HepG2 (cell line): Measurements from ENCODE around the gene CCDC183. TPM values are rescaled to one million over a fixed set of nuclear protein-coding genes. Genes with fewer than 3 reads are reported as not detected.

Source experiments
- AKAP8 ChIP-seq: sonication (generic); formaldehyde crosslinking; IDR thresholded peaks from 2 replicates; pipeline ENCODE4 v1.5.1; 2020; ENCODE audit warnings: mild to moderate bottlenecking, missing genetic modification reagents
- ARID2 ChIP-seq: sonication (generic); formaldehyde crosslinking; IDR thresholded peaks from 2 replicates; pipeline ENCODE4 v1.8.1; 2022; ENCODE audit warnings: mild to moderate bottlenecking, missing genetic modification reagents, borderline replicate concordance
- CCAR2 ChIP-seq: fragments of 200-400 bp; formaldehyde crosslinking; optimal IDR thresholded peaks from 2 replicates; pipeline ENCODE3; 2018; ENCODE audit warnings: low read depth, mild to moderate bottlenecking, low read length, moderate library complexity
- FOXO1 ChIP-seq: sonication (generic); formaldehyde crosslinking; IDR thresholded peaks from 2 replicates; pipeline ENCODE4 v1.4.0; 2020; ENCODE audit warnings: missing genetic modification reagents
- HES4 ChIP-seq: sonication (generic); formaldehyde crosslinking; IDR thresholded peaks from 2 replicates; pipeline ENCODE4 v1.9.0; 2021; ENCODE audit warnings: mild to moderate bottlenecking, missing genetic modification reagents, borderline replicate concordance
- MAFF ChIP-seq: IDR thresholded peaks from 2 replicates; pipeline ENCODE4 v1.6.1; 2011; ENCODE audit warnings: low read depth, low read length, improper control_type of control experiment
- PAX8 ChIP-seq: sonication (generic); formaldehyde crosslinking; IDR thresholded peaks from 2 replicates; pipeline ENCODE4 v1.8.0; 2022; ENCODE audit warnings: mild to moderate bottlenecking, missing genetic modification reagents, borderline replicate concordance
- POGZ ChIP-seq: sonication (generic); formaldehyde crosslinking; IDR thresholded peaks from 2 replicates; pipeline ENCODE4 v1.4.0; 2020; ENCODE audit warnings: mild to moderate bottlenecking, missing genetic modification reagents
- POLR2A ChIP-seq, 2 experiments: IDR thresholded peaks; 2 replicates each; pipeline ENCODE4 v1.6.1; 2011; ENCODE audit warnings: low read depth in 2 of 2, low read length in 2 of 2, mild to moderate bottlenecking in 1 of 2, moderate library complexity in 1 of 2; ENCODE audit not compliant: insufficient read depth in 1 of 2
- RCOR2 ChIP-seq: IDR thresholded peaks from 2 replicates; pipeline ENCODE4 v1.6.1; 2016; ENCODE audit warnings: missing biosample characterization, missing genetic modification reagents
- SKIL ChIP-seq: sonication (generic); formaldehyde crosslinking; IDR thresholded peaks from 2 replicates; pipeline ENCODE4 v1.8.0; 2022; ENCODE audit warnings: missing genetic modification reagents, mild to moderate bottlenecking, moderate library complexity, borderline replicate concordance
- SMAD9 ChIP-seq: sonication (generic); formaldehyde crosslinking; IDR thresholded peaks from 2 replicates; pipeline ENCODE4 v1.5.1; 2020; ENCODE audit warnings: mild to moderate bottlenecking, missing genetic modification reagents
- SNAPC2 ChIP-seq: sonication (generic); formaldehyde crosslinking; IDR thresholded peaks from 2 replicates; pipeline ENCODE4 v1.8.1; 2022; ENCODE audit warnings: mild to moderate bottlenecking, missing genetic modification reagents
- SP5 ChIP-seq: IDR thresholded peaks from 2 replicates; pipeline ENCODE4 v1.6.1; 2016; ENCODE audit warnings: low read depth, borderline replicate concordance
- SPEN ChIP-seq: sonication (generic); formaldehyde crosslinking; IDR thresholded peaks from 2 replicates; pipeline ENCODE4 v1.5.1; 2020; ENCODE audit warnings: low read depth, mild to moderate bottlenecking, missing genetic modification reagents
- TAF15 ChIP-seq: fragments of 200-400 bp; formaldehyde crosslinking; IDR thresholded peaks from one replicate; pipeline ENCODE4 v1.6.1; 2018; ENCODE audit warnings: mild to moderate bottlenecking, low read depth, low read length; ENCODE audit not compliant: poor library complexity, severe bottlenecking
- THRA ChIP-seq: sonication (generic); formaldehyde crosslinking; IDR thresholded peaks from 2 replicates; pipeline ENCODE4 v1.4.0; 2020; ENCODE audit warnings: missing genetic modification reagents, borderline replicate concordance
- ZFP62 ChIP-seq: sonication (generic); formaldehyde crosslinking; IDR thresholded peaks from 2 replicates; pipeline ENCODE4 v1.4.0; 2020; ENCODE audit warnings: missing genetic modification reagents
- ZFY ChIP-seq: sonication (generic); formaldehyde crosslinking; IDR thresholded peaks from 2 replicates; pipeline ENCODE4 v1.4.0; 2020; ENCODE audit warnings: missing genetic modification reagents
- ZNF589 ChIP-seq: sonication (generic); formaldehyde crosslinking; conservative IDR thresholded peaks from 2 replicates; pipeline ENCODE4 v1.8.0; 2022; ENCODE audit warnings: mild to moderate bottlenecking, moderate library complexity, missing genetic modification reagents
- ZNF766 ChIP-seq: sonication (generic); formaldehyde crosslinking; IDR thresholded peaks from 2 replicates; pipeline ENCODE4 v1.5.0; 2020; ENCODE audit warnings: missing genetic modification reagents, borderline replicate concordance
- ZNF772 ChIP-seq: sonication (generic); formaldehyde crosslinking; IDR thresholded peaks from 2 replicates; pipeline ENCODE4 v1.5.0; 2020; ENCODE audit warnings: mild to moderate bottlenecking, missing genetic modification reagents
- polyA plus RNA-seq, 8 experiments: library from polyadenylated mRNA; depleted of rRNA in 3 of 8; stranded (reverse) in 7 of 8; unstranded in 1 of 8; fragments of >200 nt; fragmentation: Illumina TruSeq in 4 of 8; extraction: Trizol in 4 of 8; gene quantifications; 2 replicates each; pipeline versions ENCODE4 v1.2.1 to v1.2.3, GENCODE V29; 2011 to 2016; ENCODE audit warnings: low read depth in 4 of 8, missing spikeins in 1 of 8, mixed read lengths in 1 of 8; ENCODE audit not compliant: insufficient read depth in 1 of 8
- total RNA-seq, 5 experiments: library from RNA; depleted of rRNA; stranded (reverse); fragments of >200 nt; fragmentation: Illumina TruSeq; extraction: Trizol; gene quantifications; 2 replicates each; pipeline ENCODE4 v1.2.3, GENCODE V29; 2016; ENCODE audit warnings: low read depth in 1 of 5
- TF ChIP-seq, protein P1 (sequence below): sonication (generic); formaldehyde crosslinking; IDR thresholded peaks from 2 replicates; pipeline ENCODE4 v1.4.0; 2020; ENCODE audit warnings: mild to moderate bottlenecking, missing genetic modification reagents
- TF ChIP-seq, protein P2 (sequence below): sonication (generic); formaldehyde crosslinking; IDR thresholded peaks from 2 replicates; pipeline ENCODE4 v1.4.0; 2020; ENCODE audit warnings: mild to moderate bottlenecking, missing genetic modification reagents

Gene CCDC183
- total and polyA plus RNA-seq, 2 of the 13 experiments (the other 11 are each of a cell fraction or from before 2014, with no cell fraction given): 5.0 to 66.4 TPM

DNA sequence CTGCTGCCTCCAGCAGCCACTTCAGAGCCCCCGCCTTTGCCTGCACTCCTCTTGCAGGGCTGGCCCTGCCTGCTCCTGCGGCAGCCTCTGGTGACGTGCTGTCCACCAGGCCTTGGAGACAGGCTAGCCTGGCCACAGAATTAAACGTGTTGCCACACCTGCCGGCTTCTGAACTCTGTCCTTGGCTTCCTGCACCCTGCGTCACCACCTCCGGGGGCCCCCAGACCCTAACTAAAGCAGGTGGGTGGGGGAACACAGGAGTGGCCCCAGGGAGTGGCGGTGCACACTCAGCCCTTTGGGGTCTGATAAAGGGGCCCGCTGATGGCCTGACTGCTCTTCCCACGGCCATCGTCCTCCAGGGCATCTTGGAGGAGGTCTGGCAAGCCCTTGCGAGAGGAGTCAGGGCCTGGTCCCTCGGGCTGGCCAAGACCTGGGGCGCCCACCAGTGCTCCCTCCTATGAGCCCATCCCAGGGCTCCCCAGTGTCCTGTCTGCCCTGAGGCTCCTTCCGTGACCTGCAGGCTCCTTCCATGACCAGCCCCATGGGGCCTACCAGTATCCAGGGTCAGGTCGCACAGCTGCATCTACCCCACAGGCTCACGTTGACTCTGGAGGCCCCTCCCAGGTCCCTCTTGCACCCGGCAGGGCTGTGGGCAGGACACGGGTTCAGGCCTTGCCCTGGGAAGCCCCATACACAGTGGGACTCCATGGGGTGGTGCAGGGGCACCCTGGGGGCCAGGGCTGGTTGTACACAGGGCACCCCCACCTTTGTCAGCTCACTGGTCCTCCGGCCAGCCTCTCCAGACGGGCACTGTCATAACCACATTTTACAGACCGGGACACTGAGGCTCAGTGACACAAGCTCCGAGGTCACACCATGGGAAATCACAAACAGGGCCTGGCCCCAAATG is 55.0 kb downstream of the CCDC183 start (continued):
- TF ChIP-seq POGZ (CRISPR knock-in tag) (no peak), MAFF (no peak), SMAD9 (CRISPR knock-in tag) (no peak), FOXO1 (no peak), TAF15 (peak; percentile 20), AKAP8 (CRISPR knock-in tag) (peak; percentile 83), ZNF589 (CRISPR knock-in tag) (no peak), ZFP62 (CRISPR knock-in tag) (no peak), ZNF766 (no peak), SNAPC2 (CRISPR knock-in tag) (no peak), ARID2 (CRISPR knock-in tag) (no peak), POLR2A (IDR thresholded peaks at IDR 0.05; ENCODE audit: insufficient read depth in 1 of 2, low read depth in 2 of 2, low read length in 2 of 2) (0 out of 4 replicates have a peak, but pooled peaks of 1 of the 2 experiments have one; percentile 5), THRA (no peak), ZFY (CRISPR knock-in tag) (peak; percentile 25; the same call in 1 of the 2 replicates), ZNF772 (CRISPR knock-in tag) (no peak), PAX8 (CRISPR knock-in tag) (no peak), SPEN (CRISPR knock-in tag) (no peak), SKIL (CRISPR knock-in tag) (no peak), RCOR2 (CRISPR knock-in tag) (no peak), HES4 (CRISPR knock-in tag) (no peak), SP5 (CRISPR knock-in tag) (no peak), CCAR2 (no peak)
- TF ChIP-seq, protein P1, sequence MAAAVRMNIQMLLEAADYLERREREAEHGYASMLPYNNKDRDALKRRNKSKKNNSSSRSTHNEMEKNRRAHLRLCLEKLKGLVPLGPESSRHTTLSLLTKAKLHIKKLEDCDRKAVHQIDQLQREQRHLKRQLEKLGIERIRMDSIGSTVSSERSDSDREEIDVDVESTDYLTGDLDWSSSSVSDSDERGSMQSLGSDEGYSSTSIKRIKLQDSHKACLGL (CRISPR knock-in tag): 0 out of 2 replicates have a peak, but pooled peaks have one; percentile 20
- TF ChIP-seq, protein P2, sequence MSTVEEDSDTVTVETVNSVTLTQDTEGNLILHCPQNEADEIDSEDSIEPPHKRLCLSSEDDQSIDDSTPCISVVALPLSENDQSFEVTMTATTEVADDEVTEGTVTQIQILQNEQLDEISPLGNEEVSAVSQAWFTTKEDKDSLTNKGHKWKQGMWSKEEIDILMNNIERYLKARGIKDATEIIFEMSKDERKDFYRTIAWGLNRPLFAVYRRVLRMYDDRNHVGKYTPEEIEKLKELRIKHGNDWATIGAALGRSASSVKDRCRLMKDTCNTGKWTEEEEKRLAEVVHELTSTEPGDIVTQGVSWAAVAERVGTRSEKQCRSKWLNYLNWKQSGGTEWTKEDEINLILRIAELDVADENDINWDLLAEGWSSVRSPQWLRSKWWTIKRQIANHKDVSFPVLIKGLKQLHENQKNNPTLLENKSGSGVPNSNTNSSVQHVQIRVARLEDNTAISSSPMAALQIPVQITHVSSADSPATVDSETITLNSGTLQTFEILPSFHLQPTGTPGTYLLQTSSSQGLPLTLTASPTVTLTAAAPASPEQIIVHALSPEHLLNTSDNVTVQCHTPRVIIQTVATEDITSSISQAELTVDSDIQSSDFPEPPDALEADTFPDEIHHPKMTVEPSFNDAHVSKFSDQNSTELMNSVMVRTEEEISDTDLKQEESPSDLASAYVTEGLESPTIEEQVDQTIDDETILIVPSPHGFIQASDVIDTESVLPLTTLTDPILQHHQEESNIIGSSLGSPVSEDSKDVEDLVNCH: no peak
